Mucosa of gallbladder (tissue), 1 donor: ENCODE measurements around the gene ZNF428. TPM values are rescaled to one million over a fixed set of nuclear protein-coding genes. Genes with fewer than 3 reads are reported as not detected.
A peak's percentile ranks its signal among the peaks of the same experiment; 100 is the strongest.
"Not testable (repeated sequence)": the region's sequence is repeated elsewhere in the genome, so short reads cannot be mapped to it uniquely, and the experiment has no call there.

ENCODE experiments used
- DNase-seq: peaks from one replicate; pipeline ENCODE4 v3.0.0-alpha.2; 2020; ENCODE audit warnings: low spot score
- total RNA-seq: library from RNA; stranded (reverse); gene quantifications from one replicate; pipeline ENCODE4 v1.2.1, GENCODE V29; 2021
- donor health status: DM: no; HTN: no; CAD: no.

The ZNF428 gene
- total RNA-seq, 1 donor from 2014 or later, result 54.4 TPM

GRCh38 chr19:43616954-43617353 lies 2.5 kb downstream of the ZNF428 start:
- no peak for DNase-seq

DNA sequence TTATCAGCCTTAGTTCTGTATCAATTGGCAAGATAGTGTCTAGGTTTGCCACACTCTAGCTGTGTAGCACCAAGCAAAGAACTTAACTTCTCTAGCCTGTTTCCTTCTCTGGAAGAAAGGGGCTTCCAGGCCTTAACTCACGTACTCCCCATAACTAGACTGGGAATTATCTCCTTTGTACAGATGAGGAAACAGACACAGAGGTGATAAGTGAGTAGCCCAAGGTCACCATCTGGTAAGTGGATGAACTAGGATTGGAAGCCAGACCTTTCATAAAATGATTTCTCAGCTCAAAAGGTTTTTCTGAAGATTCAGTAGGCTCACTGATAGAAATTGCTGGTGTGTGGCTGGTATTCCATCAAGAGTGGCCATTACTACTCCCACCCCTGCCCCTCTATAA lies 3.1 kb downstream of the ZNF428 start:
- DNase-seq, result no peak

DNA sequence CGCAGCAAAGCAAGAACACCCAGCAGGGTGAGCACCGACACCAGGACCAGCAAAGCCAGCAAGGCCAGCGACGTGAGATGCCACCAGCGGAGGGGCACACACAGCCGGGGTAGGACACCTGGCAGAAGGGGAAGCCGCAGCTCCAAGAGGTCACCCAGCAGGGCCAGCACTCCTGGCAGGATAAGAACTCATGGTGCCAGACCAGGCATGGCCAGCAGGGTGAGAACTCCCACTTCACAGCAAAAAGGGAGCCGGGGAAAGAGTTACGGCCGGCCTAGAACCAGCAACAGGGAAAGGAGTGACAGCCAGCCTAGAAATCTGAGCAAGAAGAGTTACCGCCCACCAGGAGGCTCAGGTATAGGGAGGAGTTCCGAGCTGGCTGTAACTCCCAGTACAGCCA lies 7.1 kb downstream of the ZNF428 start:
- no peak for DNase-seq

GRCh38 chr19:43611788-43612187 lies 7.6 kb downstream of the ZNF428 start, which contains the start of gene SRRM5:
SRRM5 (plus strand) TSS chr19:43612088; CDS start chr19:43612122, 34 bp downstream.
- DNase-seq, result no peak

GRCh38 chr19:43610493-43610892 lies 8.9 kb downstream of the ZNF428 start:
- no peak for DNase-seq

DNA sequence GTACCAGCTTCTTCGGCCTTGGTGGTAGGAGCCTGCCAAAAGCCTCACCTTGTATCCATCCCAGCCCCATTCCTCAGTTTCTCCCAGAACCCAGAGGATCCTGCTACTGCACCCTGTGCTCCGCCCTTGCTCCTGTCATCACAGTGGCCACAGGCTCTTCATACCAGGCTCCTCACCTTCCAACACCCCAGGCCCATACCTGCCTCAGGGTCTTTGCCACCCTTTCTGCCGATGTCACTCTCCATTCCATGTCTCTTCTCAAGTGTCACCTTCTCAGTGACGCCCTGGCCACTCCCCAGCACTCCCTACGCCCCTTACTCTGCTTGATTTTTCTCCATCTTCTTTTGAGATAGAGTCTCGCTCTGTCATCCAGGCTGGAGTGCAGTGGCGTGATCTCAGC lies 9.6 kb downstream of the ZNF428 start:
- DNase-seq, result no peak

DNA sequence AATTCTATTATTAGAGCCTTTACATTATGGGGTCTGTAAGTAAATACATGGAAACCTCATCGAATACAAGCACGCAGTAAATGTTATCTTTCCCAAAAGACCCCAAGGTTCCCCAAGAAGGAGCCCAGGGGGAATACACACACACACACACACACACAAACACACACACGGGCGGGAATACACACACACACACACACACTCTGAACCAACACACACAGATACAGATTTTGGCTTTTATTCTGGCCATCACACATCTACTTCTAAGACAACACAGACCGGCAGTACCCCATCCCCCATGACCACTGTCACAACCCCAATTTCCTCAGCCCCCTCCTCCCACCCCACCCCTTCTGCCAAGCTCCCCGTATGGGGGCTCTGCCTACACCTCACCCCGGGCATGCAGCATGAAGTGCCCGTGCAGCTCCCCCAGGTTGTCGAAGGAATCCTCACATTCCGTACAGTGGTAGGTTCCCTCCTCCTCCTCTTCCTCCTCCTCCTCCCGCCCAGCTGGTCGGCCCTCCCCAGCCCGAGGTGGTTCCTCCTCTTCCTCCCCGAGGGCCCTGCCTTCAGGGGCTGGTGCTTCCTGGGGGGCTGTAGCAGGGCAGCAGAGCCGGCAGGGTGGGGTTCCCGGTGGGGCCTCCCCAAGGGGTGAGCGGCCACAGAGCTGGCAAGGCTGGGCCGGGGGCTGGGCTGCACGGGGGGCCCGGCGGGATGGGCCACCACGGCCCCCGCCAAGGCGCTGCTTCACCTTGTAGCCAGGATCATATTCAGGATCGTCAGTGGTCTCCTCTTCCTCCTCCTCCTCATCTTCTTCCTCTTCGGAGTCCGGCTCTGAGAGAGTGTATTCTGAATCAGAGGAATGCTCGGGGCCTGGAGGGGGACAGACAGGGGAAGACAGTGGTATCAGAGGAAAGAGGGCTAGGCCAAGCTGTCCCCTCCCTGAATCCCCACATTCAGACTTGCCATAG lies 11.9 kb downstream of the ZNF428 start:
- no peak for DNase-seq

- no peak for DNase-seq
Observed at GRCh38 chr19:43606569-43607229, 12.7 kb downstream of the ZNF428 start.

DNA sequence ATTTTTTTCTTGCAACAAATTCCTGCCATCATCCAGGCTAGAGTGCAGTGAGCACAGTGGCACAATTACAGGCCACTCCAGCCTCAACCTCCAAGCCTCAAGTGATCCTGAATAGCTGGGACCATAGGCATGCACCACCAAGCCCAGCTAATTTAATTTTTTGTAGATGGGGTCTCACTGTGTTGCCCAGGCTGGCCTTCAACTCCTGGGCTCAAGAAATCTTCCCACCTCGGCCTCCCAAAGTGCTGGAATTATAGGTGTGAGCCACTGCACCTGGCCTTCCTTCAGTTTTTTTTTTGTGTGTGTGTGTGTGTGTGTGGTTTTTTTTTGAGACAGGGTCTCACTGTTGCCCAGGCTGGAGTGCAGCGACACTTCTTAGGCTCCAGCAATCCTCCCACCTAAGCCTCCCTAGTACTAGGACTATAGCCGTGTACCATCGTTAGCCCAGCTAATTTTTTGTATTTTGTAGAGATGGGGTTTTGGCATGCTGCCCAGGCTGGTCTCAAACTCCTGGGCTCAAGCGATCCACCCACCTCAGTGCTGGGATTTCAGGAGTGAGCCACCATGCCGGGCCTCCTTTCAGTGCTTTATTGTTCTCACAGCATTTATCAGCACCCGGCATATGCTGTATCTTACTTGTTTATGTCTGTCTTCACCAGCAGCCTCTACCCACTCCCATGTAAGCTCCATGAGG lies 13.4 kb downstream of the ZNF428 start:
- DNase-seq, result no peak

DNA sequence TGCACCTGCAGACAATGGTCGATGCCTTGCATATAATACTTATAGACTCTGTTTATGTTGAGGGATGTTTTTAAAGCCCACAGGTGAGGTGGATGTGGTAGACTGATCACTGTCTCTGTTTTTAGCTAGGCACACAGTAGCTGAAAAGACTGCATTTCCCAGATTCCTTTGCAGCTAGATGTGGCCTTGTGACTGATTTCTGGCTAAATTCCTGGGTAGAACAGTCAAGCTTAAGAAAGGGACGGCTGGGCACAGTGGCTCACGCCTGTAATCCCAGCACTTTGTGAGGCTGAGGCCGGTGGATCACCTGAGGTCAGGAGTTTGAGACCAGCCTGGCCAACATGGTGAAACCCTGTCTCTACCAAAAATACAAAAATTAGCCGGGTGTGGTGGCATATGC lies 19.1 kb downstream of the ZNF428 start:
- not testable (repeated sequence) for DNase-seq

GRCh38 chr19:43599635-43600295 lies 19.7 kb downstream of the ZNF428 start:
- DNase-seq, result no peak

GRCh38 chr19:43598445-43599240 lies 20.8 kb downstream of the ZNF428 start:
- no peak for DNase-seq

DNA sequence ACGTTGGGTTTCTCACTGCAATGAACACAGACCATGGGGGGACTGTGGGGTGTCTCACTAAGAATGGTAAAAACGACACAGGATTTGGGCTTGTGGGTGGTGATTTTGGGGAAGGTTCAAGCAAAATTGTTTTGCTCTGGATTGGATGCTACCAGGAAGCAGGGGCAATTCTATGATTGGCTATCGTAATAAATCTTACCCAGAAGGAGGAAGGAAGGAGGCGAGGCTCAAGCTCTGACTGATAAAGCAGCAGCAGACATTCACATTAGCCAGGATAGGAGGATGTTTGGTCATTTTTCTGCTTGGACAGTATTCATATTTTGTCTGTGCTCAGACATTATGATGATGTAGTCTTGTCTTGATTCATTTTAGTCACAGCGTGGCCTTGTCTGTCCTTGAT lies 21.6 kb downstream of the ZNF428 start:
- DNase-seq, result no peak

GRCh38 chr19:43596842-43597461 lies 22.5 kb downstream of the ZNF428 start:
- DNase-seq, result no peak

DNA sequence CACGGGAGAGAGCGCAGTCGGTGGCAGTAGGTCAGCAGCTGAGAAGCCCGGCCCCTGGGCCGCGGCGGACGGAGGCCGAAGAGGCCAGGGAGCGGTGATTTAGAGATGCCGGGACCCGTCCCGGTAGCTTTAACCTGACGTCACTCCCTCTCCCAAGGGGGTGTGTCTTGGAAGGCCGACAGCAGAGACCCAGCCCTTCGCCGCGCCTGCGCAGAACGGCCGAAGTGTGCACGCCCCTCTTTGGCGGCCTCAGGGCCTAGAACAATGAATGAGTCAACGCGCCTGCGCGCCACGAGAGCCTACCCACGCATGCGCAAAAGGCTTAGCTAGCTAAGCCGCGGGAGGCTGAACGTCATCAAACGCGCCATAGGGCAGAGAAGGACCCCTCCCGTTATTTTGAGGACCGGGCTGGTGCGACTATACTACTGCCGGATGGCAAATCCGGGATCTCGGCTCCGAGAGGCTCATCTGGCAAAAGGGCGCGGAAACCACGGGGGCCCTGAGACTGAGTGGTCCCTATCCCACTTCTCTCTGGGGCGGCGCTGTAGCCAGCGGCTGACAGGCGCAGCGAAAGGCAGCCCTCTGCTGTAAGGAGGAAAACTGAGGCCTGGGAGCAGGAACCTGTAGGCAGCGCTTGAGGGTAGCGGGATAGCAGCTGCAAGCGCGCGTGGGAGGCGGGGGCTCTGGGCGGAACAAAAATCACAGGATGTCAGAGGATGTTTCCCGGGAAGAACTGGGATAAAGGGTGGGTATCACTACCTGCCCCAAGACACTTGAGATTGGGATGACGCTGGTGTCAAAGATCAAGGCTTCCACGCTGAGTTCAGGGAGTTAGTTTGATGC lies 23.2 kb downstream of the ZNF428 start, which contains the start of the genes IRGQ and ZNF576:
Gene IRGQ, minus strand, starts transcription at position 136 of the 843 bp plus-strand sequence. CDS start 796 bp downstream, outside the sequence.
Gene ZNF576, plus strand, starts transcription at position 597 of the 843 bp plus-strand sequence. CDS start 514 bp downstream, outside the sequence.
- peak; percentile 100 for DNase-seq

DNA sequence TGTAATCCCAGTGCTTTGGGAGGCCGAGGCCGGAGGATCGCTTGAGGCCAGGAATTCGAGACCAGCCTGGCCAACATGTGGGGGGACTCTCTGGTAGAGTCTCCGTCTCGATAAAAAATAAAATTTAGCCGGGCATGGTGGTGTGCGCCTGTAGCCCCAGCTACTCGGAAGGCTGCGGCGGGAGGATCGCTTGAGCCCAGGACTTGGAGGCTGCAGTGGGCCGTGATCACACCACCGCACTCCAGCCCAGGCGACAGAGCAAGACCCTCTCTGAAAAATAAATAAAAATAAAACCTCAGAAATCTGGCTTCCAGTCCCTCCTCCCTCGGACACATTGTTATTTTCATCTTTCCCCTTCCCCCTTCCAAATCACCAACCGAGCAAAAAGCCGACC lies 23.8 kb downstream of the ZNF428 start:
- no peak for DNase-seq

- peak; percentile 43 for DNase-seq
Observed at GRCh38 chr19:43594710-43595604, 24.5 kb downstream of the ZNF428 start.

DNA sequence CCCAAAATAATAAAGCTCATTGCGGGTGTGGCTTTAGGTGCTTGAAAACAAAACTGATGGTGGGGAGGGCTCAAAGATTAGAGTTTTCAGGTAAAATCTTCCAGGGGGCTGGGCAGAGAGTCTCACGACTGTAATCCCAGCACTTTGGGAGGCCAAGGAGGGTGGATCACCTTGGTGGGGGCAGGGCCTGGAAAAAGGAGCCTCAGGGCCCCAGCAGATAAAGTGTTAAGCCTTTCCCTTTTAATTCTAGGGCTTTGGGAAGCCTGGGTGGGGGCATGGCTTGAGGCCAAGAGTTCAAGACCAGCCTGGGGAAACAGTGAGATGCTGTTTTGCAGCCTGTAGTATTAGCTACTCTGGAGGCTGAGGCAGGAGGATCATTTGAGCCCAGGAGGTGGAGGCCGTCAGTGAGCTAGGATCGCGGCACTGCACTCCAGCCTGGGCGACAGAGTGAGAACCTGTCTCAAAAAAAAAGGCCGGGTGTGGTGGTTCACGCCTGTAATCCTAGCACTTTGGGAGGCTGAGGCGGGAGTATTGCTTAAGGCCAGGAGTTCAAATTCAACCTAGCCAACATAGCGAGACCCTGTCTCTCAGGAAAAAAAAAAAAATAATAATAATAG lies 25.2 kb downstream of the ZNF428 start:
- no peak for DNase-seq
